ENCODE results near the gene PPP2R2B. TPM values are rescaled to one million over a fixed set of nuclear protein-coding genes. Genes with fewer than 3 reads are reported as not detected.

Gene PPP2R2B
- total RNA-seq, 1 donor from 2014 or later, result 0.29 TPM

DNA sequence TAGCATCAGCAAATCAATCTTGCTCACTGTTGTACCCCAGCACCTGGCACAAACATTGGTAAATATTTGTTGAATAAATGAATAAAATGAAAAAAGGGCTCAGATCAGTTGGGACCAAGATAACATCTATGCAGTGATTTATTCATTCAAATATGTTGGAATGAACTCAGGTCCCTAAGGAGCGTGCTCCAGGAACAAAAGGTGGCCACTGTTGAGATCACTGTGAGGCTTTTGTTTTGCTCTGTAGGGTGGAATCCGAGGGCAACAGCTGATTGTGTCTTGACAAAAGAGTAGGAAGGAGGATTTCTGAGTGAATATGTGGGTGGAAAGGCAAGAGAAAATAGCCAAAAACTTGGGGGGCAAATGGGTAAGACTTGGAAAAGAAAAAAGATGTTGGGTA is 89.7 kb downstream of the PPP2R2B start:
- DNase-seq (ENCODE audit: low spot score), result no peak

DNA sequence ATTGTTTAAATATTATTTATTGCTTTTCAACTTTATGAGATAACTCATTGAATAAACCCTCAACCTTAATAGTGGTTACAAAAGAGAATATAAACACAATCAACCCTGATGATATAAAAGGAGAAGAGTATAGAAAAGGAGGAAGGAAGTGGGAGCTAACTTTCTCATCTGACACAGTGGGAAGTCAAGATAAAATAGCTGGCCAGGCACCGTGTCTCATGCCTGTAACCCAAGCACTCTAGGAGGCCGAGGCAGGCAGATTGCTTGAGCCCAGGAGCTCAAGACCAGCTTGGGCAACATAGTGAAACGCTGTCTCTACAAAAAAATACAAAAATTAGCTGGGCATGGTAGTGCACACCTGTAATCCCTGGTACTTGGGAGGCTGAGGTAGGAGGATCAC is 93.5 kb downstream of the PPP2R2B start:
- DNase-seq (ENCODE audit: low spot score), result no peak

DNA sequence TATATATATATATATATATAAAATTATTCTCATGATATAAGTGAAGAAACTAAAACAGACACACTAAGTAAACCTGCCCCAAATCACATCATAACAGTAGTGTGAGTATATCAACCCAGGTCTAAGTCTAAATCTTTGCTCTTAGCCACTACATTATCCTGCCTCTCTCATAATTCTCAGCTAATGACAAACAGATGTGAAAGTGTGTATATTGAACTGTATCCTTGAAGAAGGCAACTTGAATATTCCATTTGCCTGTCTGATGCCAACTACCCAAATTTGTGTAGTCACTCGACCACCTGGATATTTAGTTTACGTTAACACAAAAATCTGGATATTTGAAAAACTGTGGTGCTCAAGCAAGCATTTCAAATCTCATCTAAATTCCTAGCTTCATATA is 97.4 kb downstream of the PPP2R2B start:
- no peak for DNase-seq (ENCODE audit: low spot score)

DNA sequence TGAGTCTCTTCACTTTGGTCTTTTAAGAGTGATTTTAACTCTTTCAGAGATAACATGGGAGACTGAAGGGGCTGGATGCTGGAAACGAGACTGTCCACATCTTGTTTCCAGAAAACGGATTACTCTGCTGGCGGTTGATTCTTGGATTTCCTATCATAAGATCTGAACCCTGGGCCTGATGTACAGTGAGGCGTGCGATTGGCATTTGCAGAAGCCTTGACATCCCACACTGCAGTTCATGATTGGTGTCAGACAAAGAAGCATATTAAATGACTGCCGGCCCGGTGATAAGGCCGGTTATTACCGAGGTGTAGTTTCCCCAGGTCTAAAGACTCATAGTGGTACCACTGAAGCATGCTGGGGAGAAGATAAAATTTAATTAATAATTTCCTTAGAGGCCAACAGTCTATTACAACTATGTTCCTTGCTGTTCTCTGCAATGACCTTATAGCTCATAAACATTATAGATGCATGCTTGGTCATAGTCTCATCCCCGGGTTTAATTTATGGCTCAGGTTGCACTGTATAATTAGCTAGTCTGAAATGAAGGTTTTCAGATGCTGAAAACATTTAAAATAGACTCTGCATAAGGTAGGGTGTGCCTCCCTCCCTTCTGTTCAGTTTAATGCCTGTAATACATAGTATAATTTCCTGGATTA is 99.2 kb downstream of the PPP2R2B start:
- DNase-seq (ENCODE audit: low spot score), result no peak

DNA sequence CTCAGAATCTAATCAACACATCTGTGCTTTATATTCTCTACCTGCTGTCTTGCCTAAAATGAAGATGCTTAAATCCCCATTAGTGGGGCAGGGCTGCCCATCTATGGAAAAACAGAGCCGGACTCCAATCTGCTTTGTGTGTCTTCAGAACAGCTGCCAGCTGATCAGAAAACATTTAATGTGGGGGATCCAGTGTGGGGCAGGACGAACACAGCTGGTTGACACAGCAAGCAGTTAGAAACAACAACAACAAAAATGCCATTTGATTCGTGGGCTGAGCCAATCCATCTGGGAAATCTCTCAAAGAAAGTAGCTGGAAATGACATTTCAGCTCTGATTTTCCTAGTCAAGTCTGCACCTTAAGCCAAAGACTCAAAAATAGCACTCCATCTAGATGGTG is 99.8 kb downstream of the PPP2R2B start:
- DNase-seq (ENCODE audit: low spot score), result no peak

DNA sequence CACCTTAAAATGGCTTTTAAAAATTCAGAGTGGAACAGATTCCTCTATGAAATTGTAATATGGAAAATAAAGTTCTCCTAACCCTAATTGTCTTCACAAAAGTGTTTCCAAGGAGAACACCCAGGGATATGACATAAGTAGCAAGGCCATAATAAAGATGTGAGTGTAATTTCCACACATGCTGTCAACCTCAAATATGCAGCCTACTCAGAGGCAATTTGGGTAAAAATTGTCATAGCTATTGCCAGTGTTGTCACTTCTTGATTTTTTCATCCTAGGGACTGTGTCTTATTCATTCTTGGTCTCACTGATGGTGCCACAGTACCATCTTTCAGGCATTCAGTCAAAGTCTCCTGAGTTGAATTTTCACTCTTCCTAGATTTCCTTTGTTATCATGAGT is 100.3 kb downstream of the PPP2R2B start:
- no peak for DNase-seq (ENCODE audit: low spot score)

DNA sequence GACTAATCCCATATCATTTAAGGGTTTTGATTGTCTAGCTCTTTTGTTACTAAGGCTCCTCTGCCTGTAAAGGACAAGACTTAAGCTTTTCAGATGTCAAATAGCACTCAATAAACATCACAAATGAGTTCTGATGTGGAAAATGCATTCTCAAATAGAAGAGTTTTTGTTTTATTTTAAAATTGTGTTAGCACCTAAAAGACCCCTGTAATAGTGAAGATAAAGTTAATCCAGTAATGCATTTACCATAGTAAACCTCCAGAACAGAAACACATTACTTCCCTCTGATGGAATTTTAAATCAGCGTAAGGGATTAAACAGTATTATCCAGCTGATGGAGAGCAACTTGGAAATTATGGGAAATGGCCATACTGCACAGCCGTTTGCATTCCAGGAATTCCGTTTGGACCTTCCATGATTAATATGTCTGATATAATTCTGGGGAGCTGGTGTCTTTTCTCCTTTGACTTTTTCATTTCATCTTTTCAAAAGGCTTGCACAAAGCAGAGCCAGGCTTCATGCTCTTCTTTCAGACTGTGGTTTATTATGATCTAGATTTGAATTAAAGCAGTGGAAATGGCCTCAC is 105.6 kb downstream of the PPP2R2B start:
- DNase-seq (ENCODE audit: low spot score), result no peak

DNA sequence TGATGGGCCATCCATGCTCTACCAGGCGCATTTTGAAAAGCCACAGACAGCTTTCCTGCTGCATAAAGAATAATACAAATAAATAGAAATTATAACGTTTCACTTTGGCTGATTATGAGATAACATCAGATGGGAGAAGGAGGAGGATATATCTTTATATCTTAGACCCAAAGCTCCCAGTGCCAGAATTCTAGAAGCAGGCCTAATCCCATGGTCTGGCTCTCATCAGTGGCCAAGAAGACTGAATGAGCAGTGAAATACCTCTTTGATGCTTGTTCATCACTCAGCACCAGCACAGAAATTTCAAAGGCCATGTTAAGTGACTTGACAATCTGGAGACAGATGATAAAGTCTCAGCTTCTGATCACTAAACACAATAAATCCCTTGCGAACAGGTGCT is 107.6 kb downstream of the PPP2R2B start:
- no peak for DNase-seq (ENCODE audit: low spot score)

DNA sequence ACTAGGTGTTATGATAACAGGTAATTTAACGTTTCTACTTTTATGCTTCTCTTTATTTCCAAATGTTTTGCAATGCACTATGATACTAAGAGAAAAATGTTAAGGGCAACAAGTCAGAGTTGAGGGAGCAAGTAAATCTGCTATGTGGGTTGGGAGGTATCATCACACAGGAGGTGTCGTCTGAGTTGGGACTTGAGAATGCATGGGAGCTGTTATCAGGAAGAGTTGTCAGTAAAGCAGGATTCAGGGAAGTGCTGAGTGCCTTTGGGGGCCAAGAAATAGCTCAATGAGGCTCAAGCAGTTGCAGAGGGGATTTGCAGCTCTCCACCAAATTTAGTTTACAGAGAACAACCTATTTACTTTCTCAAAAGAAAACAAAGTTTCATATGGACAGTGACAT is 108.0 kb downstream of the PPP2R2B start:
- DNase-seq (ENCODE audit: low spot score), result no peak

DNA sequence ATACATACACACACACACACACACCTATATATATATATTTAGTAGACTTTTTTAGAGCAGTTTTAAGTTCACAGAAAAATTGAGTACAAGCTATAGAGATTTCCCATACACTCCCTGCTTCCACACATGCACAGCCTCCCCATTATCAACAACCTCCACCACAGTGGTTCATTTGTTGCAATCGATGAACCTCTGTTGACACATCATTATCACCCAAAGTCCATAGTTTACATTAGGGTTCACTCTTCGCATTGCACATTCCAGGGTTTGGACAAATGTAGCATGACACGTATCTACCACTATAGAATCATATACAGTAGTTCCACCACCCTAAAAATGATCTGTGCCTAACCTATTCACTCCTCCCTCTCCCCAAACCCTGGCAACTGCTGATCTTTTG is 111.0 kb downstream of the PPP2R2B start:
- DNase-seq (ENCODE audit: low spot score), result no peak

DNA sequence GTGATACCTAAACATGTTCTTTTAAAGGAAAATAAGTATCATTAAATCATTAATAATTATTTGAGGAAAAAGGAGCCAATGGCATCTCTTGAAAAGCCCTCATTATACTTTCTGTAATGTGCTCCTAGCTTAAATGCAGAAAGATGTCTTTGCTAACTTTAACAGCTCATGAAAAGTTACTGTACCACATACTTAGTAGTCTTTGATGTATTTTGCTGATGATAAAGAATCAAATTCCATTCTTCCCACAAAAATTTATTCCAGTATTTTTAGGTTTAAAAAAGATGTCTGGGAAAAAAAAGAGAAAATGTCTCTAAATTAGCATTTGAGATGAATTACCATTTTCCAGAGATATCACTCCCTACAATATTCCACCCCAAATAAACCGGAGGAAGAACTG is 112.5 kb downstream of the PPP2R2B start:
- DNase-seq (ENCODE audit: low spot score), result no peak

DNA sequence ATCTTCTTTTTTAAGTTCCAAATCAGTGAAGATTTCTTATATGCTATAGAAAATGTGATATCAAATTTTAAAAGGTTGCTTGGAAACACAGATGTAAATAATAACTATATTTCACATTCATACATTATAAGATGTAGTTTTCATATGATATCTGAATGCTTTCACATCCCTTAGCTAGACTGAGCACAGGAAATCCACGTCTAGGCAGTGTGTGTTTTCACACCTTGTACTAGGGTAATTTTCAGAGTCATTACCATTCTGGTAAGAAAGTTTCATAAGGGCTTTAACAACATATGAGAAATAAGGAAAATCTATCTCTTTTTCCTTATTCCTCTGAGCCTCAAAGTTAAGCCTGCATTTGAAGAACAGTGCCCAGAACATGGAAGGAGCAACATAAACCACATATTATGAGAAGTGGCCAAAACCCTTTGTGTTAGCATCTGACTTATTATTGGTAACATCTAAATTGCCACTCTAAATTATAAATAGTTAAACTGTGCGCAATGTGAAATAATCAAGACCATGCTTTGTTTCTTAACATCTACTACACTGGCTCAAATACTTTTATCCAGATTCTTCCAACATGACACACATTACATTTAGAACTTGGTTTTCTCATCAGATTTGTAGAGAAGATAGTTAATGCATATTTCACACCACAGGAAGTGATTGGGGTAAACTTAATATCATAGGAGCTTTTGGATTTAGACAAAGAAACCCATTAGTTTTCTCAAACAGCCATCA is 113.3 kb downstream of the PPP2R2B start:
- no peak for DNase-seq (ENCODE audit: low spot score)

DNA sequence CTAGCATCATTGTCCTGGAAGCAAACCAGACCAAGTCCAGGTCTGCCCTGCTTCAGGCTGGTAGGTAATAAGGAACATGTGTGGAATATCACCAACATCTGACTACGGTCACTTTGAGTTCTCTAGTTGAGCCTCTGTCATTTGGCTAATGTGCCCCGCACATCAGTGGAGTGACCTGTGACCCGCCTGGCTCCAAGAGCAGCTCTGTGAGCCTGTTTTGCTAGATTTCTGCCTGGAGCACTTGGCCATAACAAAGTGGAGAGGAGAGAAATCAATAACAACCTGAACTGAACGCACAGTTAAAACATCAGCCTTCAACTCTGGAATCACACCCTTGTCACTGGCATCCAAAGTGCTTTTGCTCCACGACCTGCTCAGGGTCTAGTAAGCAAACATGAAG is 115.7 kb downstream of the PPP2R2B start:
- DNase-seq (ENCODE audit: low spot score), result no peak

DNA sequence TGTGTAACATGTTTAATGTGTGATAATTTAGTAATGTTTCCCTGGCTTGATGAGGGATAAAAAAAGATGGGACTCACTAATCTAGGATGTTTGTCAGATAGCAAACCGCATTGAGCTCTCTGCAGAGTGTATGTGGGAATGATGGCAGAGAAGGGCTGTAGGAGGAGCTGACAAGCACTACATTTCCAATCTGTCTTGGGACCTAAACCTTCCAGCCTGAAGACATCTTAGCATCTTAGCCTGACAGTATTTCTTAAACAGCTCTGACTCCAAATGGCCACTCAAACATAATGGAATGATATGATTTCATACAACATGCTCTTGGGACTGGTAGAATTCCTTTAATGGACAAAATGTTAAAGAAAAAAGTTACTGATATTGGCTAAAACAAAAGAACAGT is 116.7 kb downstream of the PPP2R2B start:
- DNase-seq (ENCODE audit: low spot score), result no peak

DNA sequence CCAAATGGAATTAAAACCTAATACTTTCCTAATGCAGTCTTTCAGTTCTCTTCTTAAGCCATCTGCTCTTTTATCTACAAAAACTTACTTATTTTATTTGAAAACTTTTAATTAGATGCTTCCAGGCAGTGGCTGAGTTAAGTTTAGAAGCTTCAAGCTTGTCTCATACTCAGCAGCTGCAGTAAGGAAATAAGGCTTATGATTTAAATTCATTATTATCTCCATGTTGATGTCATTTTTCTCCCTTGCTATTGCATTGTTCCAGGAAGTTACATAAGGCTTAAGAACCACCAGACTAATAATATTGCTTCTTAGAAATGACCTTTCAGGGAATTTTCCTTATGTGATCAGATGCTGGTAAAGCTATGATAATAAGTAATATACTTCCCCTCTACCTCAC is 119.6 kb downstream of the PPP2R2B start:
- no peak for DNase-seq (ENCODE audit: low spot score)

DNA sequence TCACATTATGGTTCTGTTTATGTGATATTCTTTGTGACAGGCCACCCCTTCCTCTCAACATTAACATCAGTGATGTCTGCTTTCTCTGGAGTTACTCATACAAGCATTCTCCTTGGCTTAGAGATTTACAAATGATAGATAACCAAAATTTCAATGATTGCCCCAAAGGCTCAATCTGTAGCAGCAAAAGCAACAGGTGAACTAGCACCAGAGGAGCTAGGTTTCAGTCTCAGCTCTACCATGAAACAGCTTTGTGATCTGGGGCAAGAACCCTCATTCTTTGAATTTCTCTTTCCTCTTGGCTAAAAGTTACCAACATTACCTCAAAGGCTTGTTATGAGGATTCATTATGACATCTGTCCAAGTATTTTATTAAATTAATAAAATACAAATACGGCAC is 120.5 kb downstream of the PPP2R2B start:
- DNase-seq (ENCODE audit: low spot score), result no peak

DNA sequence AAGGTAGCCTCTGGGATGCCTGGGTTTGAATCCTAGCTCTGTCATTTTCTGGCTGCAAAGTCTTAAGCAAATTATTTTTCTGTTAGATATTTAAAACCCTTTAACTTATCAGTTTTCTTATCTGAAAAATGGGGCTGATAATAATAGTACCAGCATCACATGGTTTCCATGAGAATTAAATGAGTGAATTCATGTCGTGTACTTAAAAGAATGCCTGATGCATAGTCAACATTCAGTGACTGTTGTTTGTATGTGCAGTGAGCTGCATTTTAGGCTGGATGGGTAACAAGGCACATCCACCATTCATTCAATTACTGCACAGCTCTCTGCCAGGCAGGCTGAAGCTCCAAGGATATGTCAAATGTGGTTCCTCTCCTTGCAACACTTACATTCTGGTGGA is 122.0 kb downstream of the PPP2R2B start:
- DNase-seq (ENCODE audit: low spot score), result no peak

DNA sequence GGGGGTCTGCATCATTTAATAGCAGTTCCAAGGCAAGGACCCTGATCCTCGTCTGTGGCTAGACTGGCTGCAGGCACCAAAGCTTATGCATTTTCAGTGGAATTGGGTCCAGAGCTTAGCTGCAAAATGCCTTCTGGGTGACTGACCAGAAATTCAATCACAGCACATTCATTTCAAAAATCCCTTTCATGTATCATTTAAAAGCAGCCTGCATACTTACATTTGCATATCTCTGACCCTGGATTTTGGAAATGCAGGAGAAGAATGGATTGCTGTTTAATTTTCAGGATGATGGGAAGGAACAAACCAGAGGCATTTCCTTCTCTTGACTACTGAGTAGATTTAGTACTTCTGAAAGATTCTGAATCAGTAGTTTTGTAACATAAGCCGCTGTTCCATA is 122.8 kb downstream of the PPP2R2B start:
- DNase-seq (ENCODE audit: low spot score), result no peak

DNA sequence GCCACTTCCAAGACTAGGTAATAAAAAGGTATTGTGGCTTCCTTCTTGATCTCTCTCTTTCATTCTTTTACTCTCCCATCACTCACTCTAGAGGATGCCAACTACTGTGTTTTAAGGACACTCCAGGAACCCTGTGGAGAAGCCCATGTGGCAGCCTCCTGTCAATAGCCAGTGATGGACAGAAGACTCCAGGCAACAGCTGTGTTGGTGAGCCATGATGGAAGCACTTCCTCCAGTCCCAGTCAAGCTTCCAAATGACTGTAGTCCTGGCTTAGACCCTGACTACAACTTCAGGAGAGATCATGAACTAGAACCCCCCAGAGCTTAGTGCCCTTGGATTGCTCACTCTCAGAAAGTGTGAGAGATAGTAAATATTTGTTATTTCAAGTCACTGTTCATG is 123.9 kb downstream of the PPP2R2B start:
- DNase-seq (ENCODE audit: low spot score), result no peak

DNA sequence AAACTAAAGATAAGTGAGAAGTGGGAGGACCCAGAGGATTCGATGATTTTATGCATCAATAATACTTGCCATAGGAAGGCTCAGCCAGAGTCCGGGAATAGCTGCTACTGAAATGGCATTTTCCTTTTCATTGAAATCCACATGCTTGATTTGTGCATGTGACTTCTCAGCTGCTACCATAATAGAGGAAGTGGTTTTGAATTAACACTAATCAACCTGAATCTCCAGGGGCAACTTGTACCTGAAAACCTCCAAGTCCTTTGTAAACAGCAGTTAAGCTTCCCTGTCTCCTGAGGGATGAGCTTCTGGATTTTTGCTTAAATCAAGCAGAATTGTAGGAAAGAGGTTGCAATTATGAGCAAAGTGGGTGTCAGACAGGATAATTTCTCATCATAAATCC is 124.9 kb downstream of the PPP2R2B start:
- no peak for DNase-seq (ENCODE audit: low spot score)

DNA sequence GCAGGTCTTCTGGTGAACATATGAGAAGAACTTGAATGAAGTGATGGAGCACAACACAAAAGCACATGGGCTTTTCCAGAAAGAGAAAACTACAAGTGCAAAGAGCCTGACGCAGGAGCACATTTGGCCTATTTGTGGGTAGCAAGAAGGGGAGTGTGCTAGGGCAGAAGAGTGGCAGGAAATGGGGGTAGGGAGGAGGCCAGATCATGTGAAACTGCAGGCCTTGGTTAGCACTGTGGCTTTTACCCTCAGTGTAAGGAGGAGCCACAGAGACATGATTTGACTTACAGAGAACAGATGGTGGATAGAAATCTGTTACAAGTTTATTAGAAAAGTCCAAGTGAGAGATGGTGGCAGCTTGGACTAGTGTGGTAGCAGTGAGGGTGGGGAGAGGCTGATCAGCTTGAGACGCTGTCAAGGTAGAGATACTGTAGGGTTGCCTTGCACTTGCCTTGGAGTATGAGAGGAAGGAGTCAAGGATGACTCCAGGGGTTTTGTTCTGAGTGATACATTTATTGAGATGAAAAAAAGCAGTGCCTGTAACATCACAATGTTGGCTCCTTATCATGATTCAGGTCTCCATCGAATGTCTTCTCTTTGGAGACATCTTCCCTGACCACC is 126.7 kb downstream of the PPP2R2B start:
- DNase-seq (ENCODE audit: low spot score), result no peak

DNA sequence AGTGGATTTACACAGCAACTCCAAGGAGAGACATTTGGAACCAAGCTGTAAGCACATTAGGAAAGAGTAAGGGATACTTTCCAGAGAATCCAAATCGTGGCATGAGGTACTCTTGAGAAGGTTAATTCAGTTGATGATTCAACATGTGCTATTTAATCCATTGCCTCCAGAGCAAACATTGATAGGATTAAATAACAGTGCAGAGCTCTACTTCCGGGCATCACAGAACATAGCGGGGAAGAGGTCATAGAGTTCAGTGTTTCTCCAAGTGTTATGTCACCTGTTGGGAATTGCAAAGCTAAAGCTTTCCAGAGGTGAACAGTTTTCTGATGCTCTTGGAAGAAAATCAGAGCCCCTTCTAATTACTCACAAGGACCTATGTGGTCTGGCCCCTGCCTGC is 127.5 kb downstream of the PPP2R2B start:
- no peak for DNase-seq (ENCODE audit: low spot score)

All from mesenteric fat pad (tissue), 1 donor.